Measurements from ENCODE around the gene TBC1D22A. TPM values are rescaled to one million over a fixed set of nuclear protein-coding genes. Genes with fewer than 3 reads are reported as not detected.

TBC1D22A gene
- total RNA-seq, 1 donor from 2014 or later: 87.8 TPM

- intact Hi-C loops (cut with DNase I): no loop called here
- no peaks in the 10 kb centered on the region for H3K36me3 ChIP-seq
- H3K27me3 ChIP-seq: no peaks in the 10 kb centered on the region
- H3K4me1 ChIP-seq: no peaks in the 10 kb centered on the region
- no peak for TF ChIP-seq CTCF (IDR thresholded peaks at IDR 0.05)
- H3K4me3 ChIP-seq: no peak overlapping the region
- H3K27ac ChIP-seq: no peak overlapping the region
- no peaks in the 10 kb centered on the region for H3K9me3 ChIP-seq
- peak in 1 of 2 donors; percentile 59 for DNase-seq (ENCODE audit: low spot score in 2 of 2)
These were observed 435.5 kb downstream of the TBC1D22A start for GRCh38 chr22:47197773-47198500.

- H3K4me1 ChIP-seq: no peaks in the 10 kb centered on the region
- TF ChIP-seq CTCF (IDR thresholded peaks at IDR 0.05): no peak
- H3K36me3 ChIP-seq: no peaks in the 10 kb centered on the region
- intact Hi-C loops (cut with DNase I): no loop called here
- no peaks in the 10 kb centered on the region for H3K27me3 ChIP-seq
- peak in 1 of 2 donors; percentile 31 for DNase-seq (ENCODE audit: low spot score in 2 of 2)
- H3K4me3 ChIP-seq: no peak overlapping the region
- H3K9me3 ChIP-seq: no peaks in the 10 kb centered on the region
- H3K27ac ChIP-seq: no peak overlapping the region
These were observed 436.4 kb downstream of the TBC1D22A start for GRCh38 chr22:47198801-47199251.

- Histone ChIP-seq H3K36me3 (no peaks in the 10 kb centered on the region), H3K4me3 (no peak overlapping the region), H3K9me3 (no peaks in the 10 kb centered on the region), H3K27me3 (no peaks in the 10 kb centered on the region), H3K4me1 (no peaks in the 10 kb centered on the region), H3K27ac (no peak overlapping the region)
- intact Hi-C loops (cut with DNase I): no loop called here
- no peak for TF ChIP-seq CTCF (IDR thresholded peaks at IDR 0.05)
- peak in 1 of 2 donors; percentile 59 for DNase-seq (ENCODE audit: low spot score in 2 of 2)
These were observed 437.0 kb downstream of the TBC1D22A start for GRCh38 chr22:47199261-47199978.

GRCh38 chr22:47199979-47200272 is 437.5 kb downstream of the TBC1D22A start:
- no peaks in the 10 kb centered on the region for H3K4me1 ChIP-seq
- TF ChIP-seq CTCF (IDR thresholded peaks at IDR 0.05): no peak
- no peak overlapping the region for H3K27ac ChIP-seq
- H3K27me3 ChIP-seq: no peaks in the 10 kb centered on the region
- H3K36me3 ChIP-seq: no peaks in the 10 kb centered on the region
- DNase-seq (ENCODE audit: low spot score in 2 of 2): no peak
- H3K4me3 ChIP-seq: no peak overlapping the region
- intact Hi-C loops (cut with DNase I): no loop called here
- no peaks in the 10 kb centered on the region for H3K9me3 ChIP-seq

GRCh38 chr22:47200273-47201051 is 438.0 kb downstream of the TBC1D22A start:
- DNase-seq (ENCODE audit: low spot score in 2 of 2): peak in 1 of 2 donors; percentile 52
- no peak for TF ChIP-seq CTCF (IDR thresholded peaks at IDR 0.05)
- intact Hi-C loops (cut with DNase I): no loop called here
- H3K36me3 ChIP-seq: no peaks in the 10 kb centered on the region
- no peaks in the 10 kb centered on the region for H3K27me3 ChIP-seq
- no peak overlapping the region for H3K27ac ChIP-seq
- no peaks in the 10 kb centered on the region for H3K4me1 ChIP-seq
- no peak overlapping the region for H3K4me3 ChIP-seq
- H3K9me3 ChIP-seq: no peaks in the 10 kb centered on the region

Measured in ascending aorta (tissue), 2 donors.